Measurements from ENCODE around the gene PYGL.

- TF ChIP-seq POLR2A (IDR thresholded peaks at IDR 0.05) = no peak
- no peak for TF ChIP-seq CTCF (IDR thresholded peaks at IDR 0.05 in 8 of 11, conservative IDR thresholded peaks at IDR 0.05 in 3 of 11)
Observed at GRCh38 chr14:50943261-50943942, 881 bp downstream of the PYGL start.
